ENCODE measurements around the gene TYROBP. TPM values are rescaled to one million over a fixed set of nuclear protein-coding genes. Genes with fewer than 3 reads are reported as not detected.

Gene TYROBP
- total RNA-seq, 1 experiment from 2014 or later = not detected

DNA sequence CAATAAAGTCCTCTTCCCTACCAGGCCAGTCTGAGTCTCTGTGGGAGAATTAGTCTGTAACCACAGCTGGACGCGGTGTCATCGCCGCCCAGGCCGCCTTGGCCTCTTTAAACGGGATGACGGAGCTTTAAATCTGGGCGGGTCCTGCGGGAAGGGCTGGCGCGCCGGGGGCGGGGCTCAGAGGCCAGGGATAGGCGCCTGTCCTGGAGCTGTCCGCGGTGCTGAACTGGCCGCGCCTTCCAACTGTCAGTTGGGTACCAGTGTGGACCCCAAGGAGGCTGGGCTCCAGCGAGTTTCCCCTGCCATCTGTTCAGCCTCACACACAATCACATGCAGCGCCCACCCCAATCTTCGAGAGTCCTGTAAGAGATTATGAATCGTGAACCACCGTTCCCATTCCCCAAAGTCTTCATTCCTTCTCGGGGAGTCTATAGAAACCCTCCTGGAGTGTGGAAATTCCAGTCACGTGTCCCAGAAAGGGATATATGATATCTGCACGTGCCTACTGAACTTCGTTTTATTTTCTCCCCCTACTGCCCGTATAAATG lies 28.3 kb downstream of the TYROBP start:
- H3K79me2 ChIP-seq (ENCODE audit: insufficient read depth, low read length) = no peaks in the 10 kb centered on the region
- no peak overlapping the region for H4K8ac ChIP-seq (replicated peaks; ENCODE audit: insufficient read length, low read depth, low read length)
- no peaks in the 10 kb centered on the region; a peak in 2 of 5 replicates for H3K9me3 Mint-ChIP-seq
- no peak overlapping the region for H2AFZ ChIP-seq (ENCODE audit: low read length)
- peak overlapping the region in 1 of 3 experiments; percentile 59; a peak in 2 of 7 replicates for H3K27ac Mint-ChIP-seq
- H2BK5ac ChIP-seq (ENCODE audit: insufficient read length, low read length) = no peak overlapping the region
- no peak overlapping the region for H3K27ac ChIP-seq (ENCODE audit: insufficient read length, low read depth, low read length)
- H2BK12ac ChIP-seq (ENCODE audit: insufficient read length, low read depth, low read length) = no peak overlapping the region
- H4K91ac ChIP-seq (ENCODE audit: insufficient read length, low read depth, low read length) = no peak overlapping the region
- TF ChIP-seq, protein P1, sequence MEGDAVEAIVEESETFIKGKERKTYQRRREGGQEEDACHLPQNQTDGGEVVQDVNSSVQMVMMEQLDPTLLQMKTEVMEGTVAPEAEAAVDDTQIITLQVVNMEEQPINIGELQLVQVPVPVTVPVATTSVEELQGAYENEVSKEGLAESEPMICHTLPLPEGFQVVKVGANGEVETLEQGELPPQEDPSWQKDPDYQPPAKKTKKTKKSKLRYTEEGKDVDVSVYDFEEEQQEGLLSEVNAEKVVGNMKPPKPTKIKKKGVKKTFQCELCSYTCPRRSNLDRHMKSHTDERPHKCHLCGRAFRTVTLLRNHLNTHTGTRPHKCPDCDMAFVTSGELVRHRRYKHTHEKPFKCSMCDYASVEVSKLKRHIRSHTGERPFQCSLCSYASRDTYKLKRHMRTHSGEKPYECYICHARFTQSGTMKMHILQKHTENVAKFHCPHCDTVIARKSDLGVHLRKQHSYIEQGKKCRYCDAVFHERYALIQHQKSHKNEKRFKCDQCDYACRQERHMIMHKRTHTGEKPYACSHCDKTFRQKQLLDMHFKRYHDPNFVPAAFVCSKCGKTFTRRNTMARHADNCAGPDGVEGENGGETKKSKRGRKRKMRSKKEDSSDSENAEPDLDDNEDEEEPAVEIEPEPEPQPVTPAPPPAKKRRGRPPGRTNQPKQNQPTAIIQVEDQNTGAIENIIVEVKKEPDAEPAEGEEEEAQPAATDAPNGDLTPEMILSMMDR (conservative IDR thresholded peaks at IDR 0.05) = no peak
- no peak overlapping the region for H3K4ac ChIP-seq (ENCODE audit: low read depth, low read length)
- peaks cover 11% of the 10 kb centered on the region for H3K27me3 Mint-ChIP-seq (ENCODE audit: low read depth)
- no peaks in the 10 kb centered on the region for H3K23me2 ChIP-seq (ENCODE audit: insufficient read length, low read depth, low read length, poor library complexity, severe bottlenecking)
- no peak overlapping the region for H4K5ac ChIP-seq (ENCODE audit: insufficient read length, low read depth, low read length)
- H3K27me3 ChIP-seq (ENCODE audit: insufficient read depth, low read length) = no peaks in the 10 kb centered on the region
- peaks cover 6 to 17% of the 10 kb centered on the region in 2 experiments for H3K4me1 Mint-ChIP-seq
- H2AK5ac ChIP-seq (ENCODE audit: insufficient read length, low read length) = no peak overlapping the region
- H3K36me3 Mint-ChIP-seq (ENCODE audit: insufficient read depth in 1 of 3, low read depth in 3 of 3) = peaks cover 3 to 6% (median 3%) of the 10 kb centered on the region in 3 experiments; a peak in 5 of 7 replicates
- WGBS (ENCODE audit: extremely low coverage, insufficient read length, low lambda C conversion rate) = no CpG with 5 or more reads among the region's 28 CpGs
- no peak overlapping the region for H3K14ac ChIP-seq (ENCODE audit: insufficient read depth, low read length)
- H3K4me1 ChIP-seq (ENCODE audit: insufficient read depth, low read length) = peaks cover 2% of the 10 kb centered on the region; the same call in 1 of the 2 replicates
- H3K23ac ChIP-seq (ENCODE audit: insufficient read length, low read depth, low read length) = no peak overlapping the region
- no peak overlapping the region for H3K4me2 ChIP-seq (ENCODE audit: insufficient read depth, insufficient read length, low read length)
- no peak overlapping the region for H3K9ac ChIP-seq (ENCODE audit: extremely low read depth, insufficient read length, low read length)
- no peaks in the 10 kb centered on the region for H4K20me1 ChIP-seq (ENCODE audit: control insufficient read depth, insufficient read depth, insufficient read length)
- no peak overlapping the region for H3K18ac ChIP-seq (ENCODE audit: insufficient read length, low read depth, low read length)
- H2BK15ac ChIP-seq (ENCODE audit: low read depth, low read length) = no peak overlapping the region
- H2BK120ac ChIP-seq (ENCODE audit: low read depth, low read length, poor library complexity, severe bottlenecking) = no peak overlapping the region
- no peak overlapping the region for H3K56ac ChIP-seq (ENCODE audit: insufficient read length, low read depth, low read length)
- no peak overlapping the region for H2BK20ac ChIP-seq (ENCODE audit: low read depth, low read length, poor library complexity, severe bottlenecking)
- H3K4me3 Mint-ChIP-seq = peak overlapping the region; percentile 27 to 58; a peak in 4 of 5 replicates
- no peak overlapping the region for H3T11ph ChIP-seq (ENCODE audit: low read length)
- H3K79me1 ChIP-seq (ENCODE audit: insufficient read depth, low read depth, low read length, poor library complexity, severe bottlenecking) = no peaks in the 10 kb centered on the region
- H3K9me3 ChIP-seq (ENCODE audit: control insufficient read depth, low read depth, low read length) = no peaks in the 10 kb centered on the region
- peak; percentile 94 for DNase-seq
